ENCODE results near the gene RELN.

Gene RELN

GRCh38 chr7:103727982-103728610 is 261.4 kb downstream of the RELN start:
- DNase-seq (ENCODE audit: low read depth in 1 of 2, low spot score in 1 of 2), result no peak

GRCh38 chr7:103719070-103719469 is 270.4 kb downstream of the RELN start:
- no peak for DNase-seq (ENCODE audit: low read depth in 1 of 2, low spot score in 1 of 2)

- no peak for DNase-seq (ENCODE audit: low read depth in 1 of 2, low spot score in 1 of 2)
Observed at GRCh38 chr7:103718482-103719061, 270.9 kb downstream of the RELN start.

- no peak for DNase-seq (ENCODE audit: low read depth in 1 of 2, low spot score in 1 of 2)
Observed at GRCh38 chr7:103717574-103717973, 271.9 kb downstream of the RELN start.

- no peak for DNase-seq (ENCODE audit: low read depth in 1 of 2, low spot score in 1 of 2)
Observed at GRCh38 chr7:103715376-103716120, 273.9 kb downstream of the RELN start.

GRCh38 chr7:103714376-103714927 is 275.0 kb downstream of the RELN start:
- DNase-seq (ENCODE audit: low read depth in 1 of 2, low spot score in 1 of 2), result no peak

GRCh38 chr7:103712991-103713778 is 276.3 kb downstream of the RELN start:
- DNase-seq (ENCODE audit: low read depth in 1 of 2, low spot score in 1 of 2), result no peak

GRCh38 chr7:103711413-103711812 is 278.0 kb downstream of the RELN start:
- no peak for DNase-seq (ENCODE audit: low read depth in 1 of 2, low spot score in 1 of 2)

- DNase-seq (ENCODE audit: low read depth in 1 of 2, low spot score in 1 of 2), result no peak
Observed at GRCh38 chr7:103710247-103710646, 279.2 kb downstream of the RELN start.

GRCh38 chr7:103706805-103707204 is 282.7 kb downstream of the RELN start:
- DNase-seq (ENCODE audit: low read depth in 1 of 2, low spot score in 1 of 2), result no peak

- no peak for DNase-seq (ENCODE audit: low read depth in 1 of 2, low spot score in 1 of 2)
Observed at GRCh38 chr7:103705542-103705941, 283.9 kb downstream of the RELN start.

- DNase-seq (ENCODE audit: low read depth in 1 of 2, low spot score in 1 of 2), result no peak
Observed at GRCh38 chr7:103704701-103705100, 284.8 kb downstream of the RELN start.

- DNase-seq (ENCODE audit: low read depth in 1 of 2, low spot score in 1 of 2), result no peak
Observed at GRCh38 chr7:103702982-103703381, 286.5 kb downstream of the RELN start.

GRCh38 chr7:103702454-103702853 is 287.0 kb downstream of the RELN start:
- DNase-seq (ENCODE audit: low read depth in 1 of 2, low spot score in 1 of 2), result no peak

- no peak for DNase-seq (ENCODE audit: low read depth in 1 of 2, low spot score in 1 of 2)
Observed at GRCh38 chr7:103699032-103699431, 290.4 kb downstream of the RELN start.

- DNase-seq (ENCODE audit: low read depth in 1 of 2, low spot score in 1 of 2), result no peak
Observed at GRCh38 chr7:103698064-103698463, 291.4 kb downstream of the RELN start.

- no peak for DNase-seq (ENCODE audit: low read depth in 1 of 2, low spot score in 1 of 2)
Observed at GRCh38 chr7:103695521-103695920, 293.9 kb downstream of the RELN start.

- no peak for DNase-seq (ENCODE audit: low read depth in 1 of 2, low spot score in 1 of 2)
Observed at GRCh38 chr7:103694304-103694703, 295.2 kb downstream of the RELN start.

- no peak for DNase-seq (ENCODE audit: low read depth in 1 of 2, low spot score in 1 of 2)
Observed at GRCh38 chr7:103691291-103691690, 298.2 kb downstream of the RELN start.

GRCh38 chr7:103690242-103690974 is 299.1 kb downstream of the RELN start:
- DNase-seq (ENCODE audit: low read depth in 1 of 2, low spot score in 1 of 2), result no peak

- no peak for DNase-seq (ENCODE audit: low read depth in 1 of 2, low spot score in 1 of 2)
Observed at GRCh38 chr7:103689255-103689654, 300.2 kb downstream of the RELN start.
